HG02973 (cell line): ENCODE measurements around the gene C15orf61.

Experiments
- ATAC-seq: cut with Tn5 transposase; IDR thresholded peaks from one replicate; pipeline ENCODE4 v1.9.1; 2021; ENCODE audit warnings: moderate library complexity; ENCODE audit not compliant: unreplicated experiment

The C15orf61 gene

DNA sequence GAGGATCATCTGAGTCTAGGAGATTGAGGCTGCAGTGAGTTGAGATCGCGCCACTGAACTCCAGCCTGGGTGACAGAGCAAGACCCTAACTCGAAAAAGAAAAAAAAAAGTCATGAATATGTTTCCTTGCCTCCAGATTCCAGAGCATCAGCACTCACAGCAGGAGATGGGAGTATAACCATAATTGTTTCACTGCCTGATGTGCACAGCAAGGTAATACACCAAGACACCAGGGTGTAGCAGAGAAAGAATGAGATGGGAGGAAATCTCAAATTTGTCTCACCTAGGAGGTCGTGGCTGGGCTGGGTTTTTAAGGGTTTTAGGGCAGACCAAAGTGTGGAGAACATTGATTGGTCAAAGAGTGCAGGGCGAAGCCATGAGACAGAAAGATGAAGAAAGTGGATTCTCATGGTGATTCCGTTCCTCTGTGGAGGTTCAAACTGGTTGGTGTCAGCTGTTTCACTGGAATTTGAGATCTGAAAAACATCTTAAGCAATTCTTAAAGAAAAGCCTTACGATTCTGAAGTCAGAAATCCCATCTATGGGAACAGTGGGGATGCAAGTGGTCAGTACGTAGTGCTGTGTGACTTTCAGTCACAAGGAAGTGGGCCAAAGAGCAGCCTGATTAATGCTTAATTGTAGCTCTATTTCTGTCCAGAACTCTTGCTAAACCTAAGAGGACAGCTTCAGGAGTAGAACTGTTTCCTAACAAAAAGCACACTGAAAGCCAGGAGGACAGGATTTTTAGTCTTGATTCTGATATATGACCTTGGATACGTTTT is 7.8 kb upstream of the C15orf61 start:
- no peak for ATAC-seq

DNA sequence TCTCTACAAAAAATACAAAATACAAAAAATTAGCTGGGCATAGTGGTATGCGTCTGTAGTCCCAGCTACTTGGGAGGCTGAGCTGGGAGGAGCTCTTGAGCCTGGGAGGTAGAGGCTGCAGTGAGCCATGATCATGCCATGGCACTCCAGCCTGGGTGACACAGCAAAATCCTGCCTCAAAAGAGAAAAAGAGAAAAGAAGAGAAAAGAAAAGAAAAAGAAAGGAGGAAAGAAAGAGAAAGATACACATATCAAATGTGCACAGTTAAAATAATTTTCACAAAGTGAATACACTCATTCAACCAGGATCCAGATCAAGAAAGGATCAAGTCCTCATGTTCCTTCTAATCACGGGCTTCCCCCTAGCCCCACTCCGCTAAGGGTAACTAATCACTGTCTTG is 5.8 kb upstream of the C15orf61 start:
- ATAC-seq, result no peak

- no peak for ATAC-seq
These were observed 5.4 kb upstream of the C15orf61 start for GRCh38 chr15:67515557-67515956.

DNA sequence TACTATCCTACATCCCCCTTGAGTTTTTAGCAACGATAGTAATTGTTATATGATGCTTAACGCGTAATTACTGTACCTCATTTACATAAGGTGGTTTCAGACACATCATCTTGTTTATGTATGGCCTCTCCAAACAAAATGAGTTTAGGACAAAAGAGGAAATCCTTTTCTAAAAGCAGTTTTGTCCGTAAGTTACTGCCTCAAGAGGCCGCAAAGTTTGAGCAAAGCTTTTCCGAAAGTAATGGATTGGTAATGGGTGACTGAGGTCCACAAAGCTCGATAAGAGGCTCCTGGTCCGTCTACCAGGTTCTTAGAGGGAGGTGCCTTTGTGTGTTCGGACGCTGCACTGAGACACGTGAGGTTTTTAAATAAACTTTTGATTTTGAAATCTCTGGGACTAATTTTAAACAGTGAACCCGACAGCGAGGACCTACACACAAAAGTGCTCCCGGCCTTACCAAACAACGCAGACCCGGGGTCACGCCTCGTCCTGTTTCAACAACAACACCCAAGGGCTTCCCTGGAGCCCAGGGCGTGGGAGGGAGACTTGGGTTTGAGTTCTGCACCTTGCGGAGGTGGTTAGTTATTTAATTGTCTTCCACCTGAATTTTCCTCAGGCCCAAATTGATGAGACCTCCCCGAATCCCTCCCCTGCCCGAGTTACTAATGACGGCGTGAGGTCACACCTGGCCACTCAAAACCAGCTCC is 456 bp upstream of the C15orf61 start:
- no peak for ATAC-seq

- ATAC-seq, result peak; percentile 15
These were observed 1.0 kb downstream of the C15orf61 start for GRCh38 chr15:67521783-67522568.

GRCh38 chr15:67523330-67523729 is 2.4 kb downstream of the C15orf61 start:
- no peak for ATAC-seq

GRCh38 chr15:67524235-67524634 is 3.3 kb downstream of the C15orf61 start:
- ATAC-seq, result no peak

DNA sequence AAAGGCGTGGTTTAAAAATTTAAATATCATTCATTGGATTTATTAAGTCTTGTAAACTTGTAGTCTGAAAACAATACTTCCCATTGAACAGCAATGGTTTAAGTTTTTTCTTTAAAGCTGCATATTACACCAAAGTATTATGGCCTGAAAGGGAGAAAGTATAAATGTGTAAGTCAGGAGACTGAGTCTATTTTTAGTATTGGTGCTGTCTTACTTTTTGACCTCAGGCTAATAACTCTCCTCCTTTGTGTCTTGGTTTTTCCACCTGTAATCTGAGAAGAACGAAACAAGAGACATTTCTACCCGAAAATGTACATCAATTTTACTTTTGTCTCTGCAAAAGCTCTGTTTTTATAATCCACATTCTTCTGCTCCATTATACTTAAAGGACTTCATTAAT is 7.6 kb downstream of the C15orf61 start:
- no peak for ATAC-seq

DNA sequence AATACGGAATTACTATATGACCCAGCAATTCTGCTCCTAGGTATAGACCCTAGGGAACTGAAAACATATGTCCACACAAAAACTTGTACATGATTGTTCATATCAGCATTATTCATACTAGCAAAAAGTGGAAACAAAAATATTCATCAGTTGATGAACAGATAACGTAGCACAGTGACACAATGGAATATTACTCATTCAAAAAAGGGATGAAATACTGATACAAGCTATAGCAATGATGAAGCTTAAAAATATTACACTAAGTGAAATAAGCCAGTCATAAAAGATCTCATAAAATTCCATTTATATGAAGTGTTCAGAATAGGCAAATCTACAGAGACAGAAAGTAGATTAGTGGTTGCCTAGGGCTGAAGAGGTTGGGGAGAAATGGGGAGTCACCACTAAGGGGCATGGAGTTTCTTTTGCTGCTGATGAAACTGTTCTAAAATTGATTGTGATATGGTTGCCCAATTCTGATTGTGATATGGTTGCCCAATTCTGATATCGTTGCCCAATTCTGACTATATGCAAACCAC is 10.5 kb downstream of the C15orf61 start:
- ATAC-seq, result no peak

- no peak for ATAC-seq
These were observed 12.9 kb downstream of the C15orf61 start for GRCh38 chr15:67533873-67534272.

- no peak for ATAC-seq
These were observed 13.4 kb downstream of the C15orf61 start for GRCh38 chr15:67534360-67534759.

DNA sequence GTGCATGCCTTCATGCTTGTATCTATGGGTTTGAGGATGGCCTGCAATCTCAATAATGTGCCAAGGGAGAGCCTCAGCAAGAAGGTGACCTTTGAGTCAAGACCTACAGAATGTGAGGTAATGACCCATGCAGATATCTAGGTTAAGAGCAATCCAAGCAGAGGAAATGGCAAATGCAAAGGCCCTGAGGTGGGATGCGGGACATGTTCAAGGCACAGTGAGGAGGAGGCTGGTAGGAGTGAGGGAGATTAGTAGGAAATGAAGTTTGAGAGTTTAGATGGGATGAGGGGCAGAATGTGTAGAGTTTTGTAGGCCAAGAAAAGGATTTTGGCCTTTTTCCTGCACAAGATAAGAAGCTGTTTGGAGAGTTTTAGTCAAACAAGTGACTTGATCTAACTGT is 16.8 kb downstream of the C15orf61 start:
- no peak for ATAC-seq

GRCh38 chr15:67542420-67543347 is 21.8 kb downstream of the C15orf61 start, which contains the start of gene MAP2K5:
MAP2K5 (plus strand) TSS chr15:67542703; CDS start chr15:67543336, 633 bp downstream.
- ATAC-seq, result peak; percentile 38

- ATAC-seq, result no peak
These were observed 22.4 kb downstream of the C15orf61 start for GRCh38 chr15:67543348-67543718.

DNA sequence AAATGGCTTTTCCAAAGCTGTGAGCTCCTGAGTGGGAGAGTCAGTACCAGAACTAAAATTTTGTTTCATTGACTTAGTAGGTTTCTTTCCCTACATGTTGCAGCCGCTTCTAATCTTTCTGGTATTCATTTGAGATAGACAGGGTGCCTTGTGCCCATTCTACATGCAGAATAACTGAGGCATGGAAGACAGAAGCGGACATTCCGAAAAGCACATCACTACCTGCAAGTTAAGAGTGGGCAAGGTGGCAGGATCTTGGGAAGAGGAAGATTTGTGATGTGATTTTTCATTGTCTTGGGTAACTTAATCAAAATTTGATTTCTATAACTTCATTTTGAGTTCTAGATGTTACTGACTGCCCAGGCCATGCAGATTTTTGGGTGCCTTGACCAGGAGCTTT is 23.5 kb downstream of the C15orf61 start:
- ATAC-seq, result no peak

GRCh38 chr15:67545864-67546263 is 24.9 kb downstream of the C15orf61 start:
- no peak for ATAC-seq

DNA sequence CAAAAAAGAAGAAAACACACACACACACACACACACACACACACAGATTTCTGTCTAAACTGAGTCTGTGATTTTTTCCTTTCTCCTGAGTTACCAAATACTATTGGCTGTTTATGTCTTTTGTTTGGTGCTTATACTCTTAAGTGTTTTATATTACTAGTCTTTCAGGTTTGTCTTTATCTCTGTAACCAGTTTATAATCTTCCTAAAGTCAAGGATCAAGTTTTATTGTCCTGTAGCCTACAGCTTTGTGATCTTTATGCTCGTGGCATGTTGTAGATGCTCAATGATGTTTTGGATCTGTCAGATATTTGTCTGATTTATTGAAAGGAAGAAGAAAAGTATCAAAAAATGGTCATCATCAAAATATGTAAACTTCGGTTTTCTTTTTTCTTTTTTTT is 26.1 kb downstream of the C15orf61 start:
- ATAC-seq, result no peak

GRCh38 chr15:67547836-67548235 is 26.9 kb downstream of the C15orf61 start:
- no peak for ATAC-seq

DNA sequence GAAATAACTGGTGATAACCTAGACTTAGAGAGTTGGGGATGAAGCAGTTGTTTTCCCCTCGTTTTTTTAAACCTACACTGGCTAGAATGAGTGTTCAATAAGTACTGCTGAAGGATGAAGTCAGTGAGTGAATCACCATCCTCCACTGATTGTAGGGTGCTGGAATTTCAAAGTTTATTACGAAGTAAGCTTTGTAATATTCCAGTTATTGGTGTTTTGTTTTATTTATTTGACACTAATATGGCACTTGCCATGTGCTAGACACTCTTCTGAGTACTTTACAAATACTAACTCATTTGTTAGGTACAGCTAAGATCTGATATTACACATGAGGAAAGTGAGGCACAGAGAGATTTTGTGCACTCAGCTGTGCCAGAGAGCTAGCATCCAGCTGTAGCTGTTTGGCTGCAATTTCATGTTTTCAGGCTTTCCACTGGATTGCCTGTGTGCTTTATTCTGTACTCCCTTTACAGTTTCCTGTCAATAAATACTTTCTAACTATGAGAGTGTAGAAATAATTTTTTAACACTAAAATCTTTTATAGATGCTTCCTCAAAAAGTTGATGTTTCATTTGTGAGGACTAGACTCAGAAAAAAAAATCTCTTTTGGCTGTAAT is 27.4 kb downstream of the C15orf61 start:
- ATAC-seq, result no peak
